Left ventricle myocardium inferior (tissue), 1 donor: ENCODE data around the gene MSI2. TPM values are rescaled to one million over a fixed set of nuclear protein-coding genes. Genes with fewer than 3 reads are reported as not detected.

Source experiments
- DNase-seq: peaks from one replicate; pipeline ENCODE4 v3.0.0-alpha.2; 2020
- H3K27ac ChIP-seq: fragments of 200-600 bp; replicated peaks from 2 replicates; pipeline ENCODE4 v1.8.0; 2021
- H3K27me3 ChIP-seq: fragments of 200-600 bp; 2 replicates; pipeline ENCODE4 v1.8.0; 2021; ENCODE audit warnings: low read depth
- H3K36me3 ChIP-seq: fragments of 200-600 bp; 2 replicates; pipeline ENCODE4 v1.8.0; 2021
- H3K4me1 ChIP-seq: fragments of 200-600 bp; 2 replicates; pipeline ENCODE4 v1.8.0; 2021
- H3K4me3 ChIP-seq: fragments of 200-600 bp; 2 replicates; pipeline ENCODE4 v1.8.0; 2021; ENCODE audit warnings: mild to moderate bottlenecking, moderate library complexity
- H3K9me3 ChIP-seq: fragments of 200-600 bp; replicated peaks from 2 replicates; pipeline ENCODE4 v1.8.0; 2021
- CTCF ChIP-seq: fragments of 200-600 bp; IDR thresholded peaks from 2 replicates; pipeline ENCODE4 v1.8.0; 2021; ENCODE audit warnings: antibody characterized with exemption, mild to moderate bottlenecking, borderline replicate concordance
- intact Hi-C: fragments of 100-400 bp; cut with micrococcal nuclease; formaldehyde crosslinking; loops from one replicate; pipeline ENCODE4 v1.11.0; 2022
- total RNA-seq: library from RNA; stranded (reverse); fragmentation: NEBNext Ultra II Directional; extraction: Animal tissue kit (Norgen Biotek cat#: 25700); gene quantifications from one replicate; pipeline ENCODE4 v1.2.1, GENCODE V29; 2021
- donor health status: DM: no; HTN: yes; CAD: no; lungs with severe emphysema.

Gene MSI2
- total RNA-seq, 1 donor from 2014 or later = 118 TPM

GRCh38 chr17:57375040-57375769, 118.9 kb downstream of the MSI2 start:
- no peak for TF ChIP-seq CTCF
- intact Hi-C loops = no loop called here
- no peak overlapping the region for H3K27ac ChIP-seq
- H3K36me3 ChIP-seq = no peaks in the 10 kb centered on the region
- no peak for DNase-seq
- no peaks in the 10 kb centered on the region for H3K27me3 ChIP-seq
- no peak overlapping the region for H3K4me3 ChIP-seq
- H3K4me1 ChIP-seq = peaks cover 42% of the 10 kb centered on the region
- peaks cover 11% of the 10 kb centered on the region for H3K9me3 ChIP-seq

GRCh38 chr17:57375770-57376225, 119.5 kb downstream of the MSI2 start:
- Histone ChIP-seq H3K27me3 (no peaks in the 10 kb centered on the region), H3K36me3 (no peaks in the 10 kb centered on the region), H3K4me1 (peaks cover 43% of the 10 kb centered on the region), H3K4me3 (no peak overlapping the region), H3K9me3 (peaks cover 11% of the 10 kb centered on the region), H3K27ac (no peak overlapping the region)
- no peak for TF ChIP-seq CTCF
- DNase-seq = no peak
- intact Hi-C loops = no loop called here

GRCh38 chr17:57377094-57377493, 120.8 kb downstream of the MSI2 start:
- Histone ChIP-seq H3K4me3 (no peak overlapping the region), H3K4me1 (peaks cover 53% of the 10 kb centered on the region), H3K36me3 (no peaks in the 10 kb centered on the region), H3K9me3 (peaks cover 11% of the 10 kb centered on the region), H3K27me3 (no peaks in the 10 kb centered on the region), H3K27ac (no peak overlapping the region)
- TF ChIP-seq CTCF = no peak
- intact Hi-C loops = no loop called here
- DNase-seq = no peak

- peaks cover 8% of the 10 kb centered on the region for H3K9me3 ChIP-seq
- no peaks in the 10 kb centered on the region for H3K36me3 ChIP-seq
- peak overlapping the region; percentile 80 for H3K27ac ChIP-seq
- no peak overlapping the region for H3K4me3 ChIP-seq
- intact Hi-C loops = no loop called here
- no peak for DNase-seq
- no peaks in the 10 kb centered on the region for H3K27me3 ChIP-seq
- no peak for TF ChIP-seq CTCF
- peaks cover 57% of the 10 kb centered on the region for H3K4me1 ChIP-seq
Measured at GRCh38 chr17:57379237-57379894, 123.0 kb downstream of the MSI2 start.

GRCh38 chr17:57379895-57380434, 123.6 kb downstream of the MSI2 start:
- TF ChIP-seq CTCF = no peak
- no peak for DNase-seq
- H3K4me3 ChIP-seq = no peak overlapping the region
- H3K27ac ChIP-seq = peak overlapping the region; percentile 80
- intact Hi-C loops = no loop called here
- no peaks in the 10 kb centered on the region for H3K36me3 ChIP-seq
- H3K27me3 ChIP-seq = no peaks in the 10 kb centered on the region
- peaks cover 9% of the 10 kb centered on the region for H3K9me3 ChIP-seq
- H3K4me1 ChIP-seq = peaks cover 57% of the 10 kb centered on the region
